Stimulated activated CD4-positive, alpha-beta T cell treated with anti-CD3 and anti-CD28 coated beads, Interleukin-1b, Interleukin-23, amount 100 ng/mL, for 48 hours (primary cell): ENCODE measurements around the gene RBM27.
"Not testable (repeated sequence)": the region's sequence is repeated elsewhere in the genome, so short reads cannot be mapped to it uniquely, and the experiment has no call there.

ENCODE experiments used
- DNase-seq: peaks from one replicate; pipeline ENCODE4 v3.0.0-alpha.2; 2020

RBM27 gene

GRCh38 chr5:146206257-146206656 is 2.9 kb downstream of the RBM27 start:
- no peak for DNase-seq

- DNase-seq = no peak
These were observed 5.6 kb downstream of the RBM27 start for GRCh38 chr5:146208916-146209522.

GRCh38 chr5:146209714-146210113 is 6.3 kb downstream of the RBM27 start:
- no peak for DNase-seq

GRCh38 chr5:146210810-146211209 is 7.4 kb downstream of the RBM27 start:
- not testable (repeated sequence) for DNase-seq

- DNase-seq = no peak
These were observed 9.9 kb downstream of the RBM27 start for GRCh38 chr5:146213210-146213826.

GRCh38 chr5:146214881-146215280 is 11.5 kb downstream of the RBM27 start:
- not testable (repeated sequence) for DNase-seq

- no peak for DNase-seq
These were observed 14.8 kb downstream of the RBM27 start for GRCh38 chr5:146218168-146218567.

- no peak for DNase-seq
These were observed 15.8 kb downstream of the RBM27 start for GRCh38 chr5:146219243-146219642.

- DNase-seq = no peak
These were observed 17.8 kb downstream of the RBM27 start for GRCh38 chr5:146221234-146221633.

GRCh38 chr5:146222005-146222404 is 18.6 kb downstream of the RBM27 start:
- DNase-seq = no peak

GRCh38 chr5:146223179-146223578 is 19.8 kb downstream of the RBM27 start:
- DNase-seq = no peak

- no peak for DNase-seq
These were observed 25.8 kb downstream of the RBM27 start for GRCh38 chr5:146229222-146229621.

GRCh38 chr5:146232223-146232622 is 28.8 kb downstream of the RBM27 start:
- no peak for DNase-seq

GRCh38 chr5:146233441-146233840 is 30.0 kb downstream of the RBM27 start:
- no peak for DNase-seq

- DNase-seq = no peak
These were observed 35.6 kb downstream of the RBM27 start for GRCh38 chr5:146238973-146239372.

GRCh38 chr5:146240951-146241350 is 37.5 kb downstream of the RBM27 start:
- no peak for DNase-seq

GRCh38 chr5:146243247-146243646 is 39.8 kb downstream of the RBM27 start:
- no peak for DNase-seq

- no peak for DNase-seq
These were observed 45.2 kb downstream of the RBM27 start for GRCh38 chr5:146248561-146248960.

- DNase-seq = no peak
These were observed 46.4 kb downstream of the RBM27 start for GRCh38 chr5:146249801-146250200.
